Keratinocyte (primary cell): Measurements from ENCODE around the gene SAMD10. TPM values are rescaled to one million over a fixed set of nuclear protein-coding genes. Genes with fewer than 3 reads are reported as not detected.

Experiments used
- DNase-seq: peaks from one replicate; pipeline ENCODE4 v3.0.0-alpha.2; 2011; ENCODE audit warnings: low read depth, missing footprints, low spot score
- FAIRE-seq: peaks from 2 replicates; lab custom pipeline; 2011; peaks lifted over from hg19 to GRCh38; lab: Jason Lieb, UNC
- H2AFZ ChIP-seq: 2 replicates; pipeline ENCODE4 v1.6.0; 2012; ENCODE audit warnings: low read length, control low read depth, inconsistent platforms; ENCODE audit not compliant: control insufficient read depth
- H3K27ac ChIP-seq: 2 replicates; pipeline ENCODE4 v1.5.1; 2011; ENCODE audit warnings: low read length; ENCODE audit not compliant: control insufficient read depth, insufficient read depth
- H3K27me3 ChIP-seq: 3 replicates; pipeline ENCODE4 v1.6.0; 2011; ENCODE audit warnings: low read length; ENCODE audit not compliant: control insufficient read depth, insufficient read depth; ENCODE audit errors: extremely low read depth
- H3K36me3 ChIP-seq, 2 experiments: 2 replicates in 1 of 2; 3 replicates in 1 of 2; pipeline ENCODE4 v1.5.1; 2011; ENCODE audit warnings: low read length in 2 of 2, mild to moderate bottlenecking in 1 of 2; ENCODE audit not compliant: control insufficient read depth in 2 of 2, insufficient read depth in 2 of 2; ENCODE audit errors: extremely low read depth in 1 of 2
- H3K4me1 ChIP-seq: 3 replicates; pipeline ENCODE4 v1.5.1; 2011; ENCODE audit warnings: low read length; ENCODE audit not compliant: control insufficient read depth, insufficient read depth; ENCODE audit errors: extremely low read depth
- H3K4me2 ChIP-seq: 3 replicates; pipeline ENCODE4 v1.6.0; 2011; ENCODE audit warnings: low read depth, low read length; ENCODE audit not compliant: control insufficient read depth, insufficient read depth; ENCODE audit errors: extremely low read depth
- H3K4me3 ChIP-seq, 3 experiments: fragments of 200-600 bp in 1 of 3; sonication (generic) in 1 of 3; 2 replicates in 2 of 3; 3 replicates in 1 of 3; pipeline ENCODE4 v1.5.1; 2011 to 2016; ENCODE audit warnings: low read length in 3 of 3, mild to moderate bottlenecking in 3 of 3, control low read depth in 2 of 3, inconsistent platforms in 1 of 3, low read depth in 1 of 3, mixed read lengths in 1 of 3, mixed run types in 1 of 3, moderate library complexity in 1 of 3; ENCODE audit not compliant: control insufficient read depth in 2 of 3, insufficient read depth in 2 of 3; ENCODE audit errors: extremely low read depth in 1 of 3
- H3K79me2 ChIP-seq: 2 replicates; pipeline ENCODE4 v1.6.0; 2012; ENCODE audit warnings: low read length; ENCODE audit not compliant: control insufficient read depth, insufficient read depth
- H3K9ac ChIP-seq: 3 replicates; pipeline ENCODE4 v1.6.0; 2011; ENCODE audit warnings: low read length; ENCODE audit not compliant: control insufficient read depth, insufficient read depth; ENCODE audit errors: extremely low read depth
- H3K9me1 ChIP-seq: 3 replicates; pipeline ENCODE4 v1.6.0; 2011; ENCODE audit warnings: low read length; ENCODE audit not compliant: control insufficient read depth, insufficient read depth; ENCODE audit errors: extremely low read depth
- H3K9me3 ChIP-seq: 2 replicates; pipeline ENCODE4 v1.5.1; 2012; ENCODE audit warnings: low read depth, low read length; ENCODE audit not compliant: control insufficient read depth
- H4K20me1 ChIP-seq: 3 replicates; pipeline ENCODE4 v1.6.0; 2011; ENCODE audit warnings: low read length; ENCODE audit not compliant: control insufficient read depth, insufficient read depth; ENCODE audit errors: extremely low read depth
- CTCF ChIP-seq, 3 experiments: IDR thresholded peaks in 1 of 3; conservative IDR thresholded peaks in 1 of 3; optimal IDR thresholded peaks in 1 of 3; 2 replicates in 2 of 3; 3 replicates in 1 of 3; pipeline versions ENCODE3 to v1.5.1; 2011; ENCODE audit warnings: low read length in 3 of 3, mild to moderate bottlenecking in 3 of 3, moderate library complexity in 2 of 3, control low read depth in 1 of 3, inconsistent platforms in 1 of 3; ENCODE audit not compliant: insufficient read depth in 2 of 3; ENCODE audit errors: extremely low read depth in 1 of 3
- EZH2 ChIP-seq: IDR thresholded peaks from one replicate; pipeline ENCODE4 v1.6.1; 2012; ENCODE audit warnings: inconsistent platforms, mild to moderate bottlenecking, low read length, moderate library complexity
- dilution Hi-C: fragments of 300-500 bp; cut with MboI; formaldehyde crosslinking; loops from one replicate; pipeline ENCODE4 v1.7.0; 2020; ENCODE audit warnings: low sequenced_read_pairs; ENCODE audit not compliant: extremely low pct_ligation_motif_present
- polyA plus RNA-seq, 5 experiments: library from polyadenylated mRNA; depleted of rRNA in 3 of 5; stranded (reverse) in 3 of 5; stranded (forward) in 1 of 5; unstranded in 1 of 5; fragments of >200 nt; gene quantifications; 1 replicate in 1 of 5; 2 replicates in 3 of 5; 3 replicates in 1 of 5; pipeline versions ENCODE4 v1.2.1 to v1.2.3, GENCODE V29; 2011 to 2012; ENCODE audit warnings: missing spikeins in 2 of 5, low read depth in 1 of 5, low replicate concordance in 1 of 5

Gene SAMD10
- polyA plus RNA-seq, 1 donor (not counting 4 experiments of a cell fraction or from before 2014, with no cell fraction given): 0.45 TPM

GRCh38 chr20:63968928-63969760 lies 10.3 kb downstream of the SAMD10 start:
- H2AFZ ChIP-seq: no peak overlapping the region

DNA sequence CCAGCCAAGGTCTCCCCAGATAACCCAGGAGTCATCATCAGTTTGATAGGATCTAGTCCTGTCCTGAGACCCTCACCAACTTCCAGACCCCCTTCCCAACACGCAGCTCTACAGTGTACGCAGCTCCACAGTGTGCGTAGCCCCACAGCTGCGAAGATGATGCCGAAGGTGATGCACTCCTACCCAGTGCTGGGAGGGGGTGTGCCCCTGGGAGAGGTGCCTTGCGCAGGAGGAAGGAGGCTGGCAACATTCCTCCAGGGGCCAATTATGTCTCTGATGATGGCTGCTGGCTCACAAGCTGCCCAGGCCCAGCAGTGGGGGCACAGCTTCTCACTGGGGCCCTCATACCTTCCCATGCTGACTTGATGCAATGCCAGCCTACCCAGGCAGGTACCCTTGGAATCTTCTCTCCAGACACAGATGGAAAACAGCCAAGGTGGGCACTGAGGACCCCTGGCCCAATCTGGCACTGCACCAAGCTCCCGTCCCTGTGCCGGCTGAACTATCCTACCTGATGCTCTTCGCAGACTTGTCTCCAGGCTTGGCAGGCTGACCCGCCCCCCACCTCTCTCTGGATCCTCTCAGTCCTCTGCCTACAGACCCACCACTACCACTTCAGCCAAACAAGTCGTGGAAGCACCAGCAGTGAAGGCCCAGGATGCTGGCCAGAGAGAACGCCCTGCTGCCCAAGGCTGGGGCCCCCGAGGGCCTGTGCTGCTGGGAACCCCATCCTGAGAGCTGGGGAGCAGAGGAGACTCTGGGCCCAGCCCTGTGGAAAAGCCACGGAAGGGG lies 11.1 kb downstream of the SAMD10 start:
- peaks cover 12% of the 10 kb centered on the region for H3K79me2 ChIP-seq
- peak overlapping the region; percentile 58 to 75 (median 72) for H3K4me3 ChIP-seq
- no peaks in the 10 kb centered on the region for H3K9me1 ChIP-seq
- peaks cover 4% of the 10 kb centered on the region for H3K27me3 ChIP-seq
- dilution Hi-C loops: no loop called here
- peak overlapping the region; percentile 75 for H3K9ac ChIP-seq
- H3K4me2 ChIP-seq: peak overlapping the region; percentile 94
- no peak for DNase-seq
- no peak overlapping the region for H2AFZ ChIP-seq
- H4K20me1 ChIP-seq: no peaks in the 10 kb centered on the region
- TF ChIP-seq CTCF (optimal IDR thresholded peaks at IDR 0.05 in 1 of 3, IDR thresholded peaks at IDR 0.05 in 1 of 3, conservative IDR thresholded peaks at IDR 0.05 in 1 of 3; ENCODE audit: extremely low read depth in 1 of 3, insufficient read depth in 2 of 3, low read length in 3 of 3) (no peak), EZH2 (no peak)
- no peak overlapping the region for H3K27ac ChIP-seq
- H3K9me3 ChIP-seq: peaks cover 4% of the 10 kb centered on the region
- H3K4me1 ChIP-seq: peaks cover 5% of the 10 kb centered on the region
- no peak for FAIRE-seq
- H3K36me3 ChIP-seq: peaks cover 12 to 18% of the 10 kb centered on the region in 2 experiments

More at GRCh38 chr20:63968928-63969760, 10.3 kb downstream of the SAMD10 start:
- DNase-seq (no peak), FAIRE-seq (no peak)
- H3K4me2 ChIP-seq: peak overlapping the region; percentile 94
- no peaks in the 10 kb centered on the region for H4K20me1 ChIP-seq
- dilution Hi-C loops: no loop called here
- no peak for TF ChIP-seq EZH2
- TF ChIP-seq CTCF (optimal IDR thresholded peaks at IDR 0.05 in 1 of 3, IDR thresholded peaks at IDR 0.05 in 1 of 3, conservative IDR thresholded peaks at IDR 0.05 in 1 of 3; ENCODE audit: extremely low read depth in 1 of 3, insufficient read depth in 2 of 3, low read length in 3 of 3): no peak
- H3K9me1 ChIP-seq: no peaks in the 10 kb centered on the region
- no peak overlapping the region for H3K27ac ChIP-seq
- peaks cover 7% of the 10 kb centered on the region for H3K4me1 ChIP-seq
- peaks cover 4% of the 10 kb centered on the region for H3K9me3 ChIP-seq
- peaks cover 4% of the 10 kb centered on the region for H3K27me3 ChIP-seq
- H3K36me3 ChIP-seq: peaks cover 10 to 11% of the 10 kb centered on the region in 2 experiments
- peak overlapping the region; percentile 58 to 75 (median 72) for H3K4me3 ChIP-seq
- peaks cover 12% of the 10 kb centered on the region for H3K79me2 ChIP-seq
- peak overlapping the region; percentile 75 for H3K9ac ChIP-seq
